Neural cell (in vitro differentiated cells): ENCODE data around the gene SMAD7. TPM values are rescaled to one million over a fixed set of nuclear protein-coding genes. Genes with fewer than 3 reads are reported as not detected.

Source experiments
- H2AFZ ChIP-seq: fragments of 200-600, 300-800 bp; sonication (generic), shearing (Covaris generic); 2 replicates; pipeline ENCODE4 v1.6.0; 2014; ENCODE audit warnings: low read depth, mild to moderate bottlenecking, antibody characterized with exemption, low read length, moderate library complexity
- H3F3A ChIP-seq: fragments of 200-600 bp; shearing (Covaris generic); 2 replicates; pipeline ENCODE4 v1.6.1; 2016; ENCODE audit warnings: mild to moderate bottlenecking, moderate library complexity, mixed read lengths, antibody characterized with exemption, low read length; ENCODE audit not compliant: insufficient read depth, poor library complexity, severe bottlenecking
- H3K27ac ChIP-seq: fragments of 200-600, 300-800 bp; sonication (generic), shearing (Covaris generic); 2 replicates; pipeline ENCODE4 v1.5.1; 2014; ENCODE audit warnings: mild to moderate bottlenecking, low read length, moderate library complexity
- H3K27me3 ChIP-seq: fragments of 300-800, 200-600 bp; sonication (generic), shearing (Covaris generic); 2 replicates; pipeline ENCODE4 v1.6.0; 2014; ENCODE audit warnings: mild to moderate bottlenecking, low read depth, low read length, moderate library complexity; ENCODE audit not compliant: insufficient read depth
- H3K36me3 ChIP-seq: fragments of 300-800, 200-600 bp; sonication (generic), shearing (Covaris generic); 2 replicates; pipeline ENCODE4 v1.5.1; 2014; ENCODE audit warnings: mild to moderate bottlenecking, antibody characterized with exemption, low read length, moderate library complexity; ENCODE audit not compliant: insufficient read depth
- H3K4me2 ChIP-seq: fragments of 300-800, 200-600 bp; sonication (generic), shearing (Covaris generic); 2 replicates; pipeline ENCODE4 v1.6.0; 2014; ENCODE audit warnings: mild to moderate bottlenecking, low read length
- H3K4me3 ChIP-seq: fragments of 300-800, 200-600 bp; sonication (generic), shearing (Covaris generic); 2 replicates; pipeline ENCODE4 v1.5.1; 2014; ENCODE audit warnings: mild to moderate bottlenecking, low read length, moderate library complexity
- H3K79me2 ChIP-seq: fragments of 200-600 bp; shearing (Covaris generic); replicated peaks from 2 replicates; pipeline ENCODE4 v1.6.0; 2014; ENCODE audit warnings: mild to moderate bottlenecking, low read length, moderate library complexity; ENCODE audit not compliant: insufficient read depth
- H3K9ac ChIP-seq: fragments of 300-800, 200-600 bp; sonication (generic), shearing (Covaris generic); 2 replicates; pipeline ENCODE4 v1.6.1; 2016; ENCODE audit warnings: mild to moderate bottlenecking, low read length, mixed read lengths
- H3K9me2 ChIP-seq: fragments of 200-600 bp; shearing (Covaris generic); 2 replicates; pipeline ENCODE4 v1.6.1; 2016; ENCODE audit warnings: mild to moderate bottlenecking, low read length, mixed read lengths; ENCODE audit not compliant: insufficient read depth
- H3K9me3 ChIP-seq: fragments of 200-600, 300-800 bp; sonication (generic), shearing (Covaris generic); 2 replicates; pipeline ENCODE4 v1.6.1; 2016; ENCODE audit warnings: mild to moderate bottlenecking, mixed run types, low read length, moderate library complexity, mixed read lengths
- H4K20me1 ChIP-seq: fragments of 200-600 bp; shearing (Covaris generic); 2 replicates; pipeline ENCODE4 v1.6.1; 2016; ENCODE audit warnings: mild to moderate bottlenecking, mixed run types; ENCODE audit not compliant: insufficient read depth
- EP300 ChIP-seq: fragments of 450-650 bp; conservative IDR thresholded peaks from 2 replicates; pipeline ENCODE4 v1.6.1; 2014; ENCODE audit warnings: antibody characterized with exemption, mild to moderate bottlenecking, moderate library complexity; ENCODE audit not compliant: poor library complexity, severe bottlenecking
- EZH2 ChIP-seq: fragments of 200-600, 300-800 bp; shearing (Covaris generic), sonication (generic); IDR thresholded peaks from 2 replicates; pipeline ENCODE4 v1.6.1; 2014; ENCODE audit warnings: antibody characterized with exemption, low read length, borderline replicate concordance, mild to moderate bottlenecking; ENCODE audit not compliant: insufficient read depth, poor library complexity, severe bottlenecking
- MXI1 ChIP-seq: fragments of 450-650 bp; conservative IDR thresholded peaks from 2 replicates; pipeline ENCODE4 v1.6.1; 2014; ENCODE audit warnings: antibody characterized with exemption, mild to moderate bottlenecking; ENCODE audit not compliant: poor library complexity, severe bottlenecking
- POLR2AphosphoS5 ChIP-seq: IDR thresholded peaks from 2 replicates; pipeline ENCODE4 v1.6.1; 2012
- RAD21 ChIP-seq: fragments of 450-650 bp; conservative IDR thresholded peaks from 2 replicates; pipeline ENCODE4 v1.6.1; 2014; ENCODE audit warnings: antibody characterized with exemption, mild to moderate bottlenecking, moderate library complexity
- REST ChIP-seq: IDR thresholded peaks from 2 replicates; pipeline ENCODE4 v1.6.1; 2012; ENCODE audit warnings: borderline replicate concordance
- SMC3 ChIP-seq: fragments of 450-650 bp; conservative IDR thresholded peaks from 2 replicates; pipeline ENCODE4 v1.6.1; 2014; ENCODE audit warnings: antibody characterized with exemption, mild to moderate bottlenecking, moderate library complexity; ENCODE audit not compliant: poor library complexity
- TAF1 ChIP-seq: IDR thresholded peaks from 2 replicates; pipeline ENCODE4 v1.6.1; 2012; ENCODE audit warnings: low read depth
- polyA plus RNA-seq: library from polyadenylated mRNA; depleted of rRNA; stranded (reverse); fragments of >200 nt; gene quantifications from 2 replicates; pipeline ENCODE4 v1.2.3, GENCODE V29; 2014
- TF ChIP-seq, protein P1 (sequence below): fragments of 450-650 bp; IDR thresholded peaks from 2 replicates; pipeline ENCODE4 v1.5.1; 2014; ENCODE audit warnings: antibody characterized with exemption, mild to moderate bottlenecking, moderate library complexity; ENCODE audit not compliant: poor library complexity, severe bottlenecking

Gene SMAD7
- polyA plus RNA-seq, 1 donor from 2014 or later, result 3.8 TPM

- no peaks in the 10 kb centered on the region for H4K20me1 ChIP-seq
Measured at GRCh38 chr18:48982266-48982665, 31.5 kb upstream of the SMAD7 start.

DNA sequence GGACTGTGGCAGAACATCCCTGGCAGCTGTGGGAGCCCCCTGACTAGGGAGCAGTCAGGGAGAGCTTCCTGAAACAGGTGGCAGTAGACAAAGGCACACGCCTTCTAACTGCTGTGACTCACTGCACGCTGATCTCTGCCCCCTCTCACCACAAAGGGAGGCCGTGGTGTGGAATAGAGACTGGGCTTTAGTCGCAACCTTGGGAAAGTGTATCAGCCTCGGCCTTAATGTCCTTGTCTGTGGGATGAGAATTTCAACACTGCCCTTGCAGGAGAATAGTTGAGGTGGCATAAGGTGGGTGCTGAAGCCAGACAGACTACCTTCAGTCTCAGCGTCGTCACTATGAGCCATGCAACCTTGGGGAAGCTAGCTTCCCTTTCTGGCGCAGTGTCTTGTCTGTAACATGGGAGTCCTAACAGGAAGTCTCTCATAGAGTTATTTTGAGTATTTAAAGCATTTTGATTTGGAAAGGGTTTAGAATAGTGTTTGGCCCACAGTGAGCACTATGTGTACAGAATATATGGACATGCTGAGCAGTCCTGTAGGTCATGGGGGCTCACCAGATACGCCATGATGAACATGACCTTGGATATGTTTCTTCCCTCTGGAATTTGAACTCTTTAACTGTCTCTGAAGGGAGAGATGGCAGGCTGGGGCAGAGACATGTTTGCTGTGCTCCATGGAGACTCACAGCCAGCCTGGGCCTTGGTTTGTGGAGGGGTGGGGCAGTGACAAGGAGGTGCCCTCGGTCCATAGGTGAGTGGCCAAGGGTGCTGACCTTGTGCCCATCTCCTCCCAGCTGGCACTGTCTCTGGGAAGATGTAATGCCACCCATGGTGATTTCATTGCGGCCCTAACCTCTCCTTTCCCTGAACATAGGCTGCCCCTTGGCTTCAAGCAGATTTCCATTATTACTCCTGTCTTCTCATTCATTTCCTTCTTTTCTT is 29.5 kb upstream of the SMAD7 start:
- Histone ChIP-seq H3K79me2 (no peaks in the 10 kb centered on the region), H3K36me3 (no peaks in the 10 kb centered on the region), H3K9me3 (no peaks in the 10 kb centered on the region), H3K27me3 (peaks cover 4% of the 10 kb centered on the region), H3K9me2 (no peaks in the 10 kb centered on the region), H3K4me3 (no peak overlapping the region), H3K9ac (no peak overlapping the region), H2AFZ (no peak overlapping the region), H3K27ac (no peak overlapping the region), H3F3A (no peaks in the 10 kb centered on the region), H4K20me1 (no peaks in the 10 kb centered on the region), H3K4me2 (no peak overlapping the region)
- no peak for TF ChIP-seq EZH2
- TF ChIP-seq REST, result no peak
- TF ChIP-seq RAD21, result no peak
- TF ChIP-seq TAF1, result no peak
- no peak for TF ChIP-seq MXI1
- TF ChIP-seq SMC3, result no peak
- TF ChIP-seq POLR2AphosphoS5, result no peak

More at GRCh38 chr18:48982266-48982665, 31.5 kb upstream of the SMAD7 start:
- Histone ChIP-seq H3K9me3 (no peaks in the 10 kb centered on the region), H3F3A (no peaks in the 10 kb centered on the region), H3K9ac (no peak overlapping the region), H3K79me2 (no peaks in the 10 kb centered on the region), H3K27me3 (no peaks in the 10 kb centered on the region), H2AFZ (no peak overlapping the region), H3K4me2 (no peak overlapping the region), H3K36me3 (no peaks in the 10 kb centered on the region), H3K4me3 (no peak overlapping the region), H3K9me2 (no peaks in the 10 kb centered on the region), H3K27ac (no peak overlapping the region)
- no peak for TF ChIP-seq SMC3
- TF ChIP-seq EZH2, result no peak
- TF ChIP-seq, protein P1, sequence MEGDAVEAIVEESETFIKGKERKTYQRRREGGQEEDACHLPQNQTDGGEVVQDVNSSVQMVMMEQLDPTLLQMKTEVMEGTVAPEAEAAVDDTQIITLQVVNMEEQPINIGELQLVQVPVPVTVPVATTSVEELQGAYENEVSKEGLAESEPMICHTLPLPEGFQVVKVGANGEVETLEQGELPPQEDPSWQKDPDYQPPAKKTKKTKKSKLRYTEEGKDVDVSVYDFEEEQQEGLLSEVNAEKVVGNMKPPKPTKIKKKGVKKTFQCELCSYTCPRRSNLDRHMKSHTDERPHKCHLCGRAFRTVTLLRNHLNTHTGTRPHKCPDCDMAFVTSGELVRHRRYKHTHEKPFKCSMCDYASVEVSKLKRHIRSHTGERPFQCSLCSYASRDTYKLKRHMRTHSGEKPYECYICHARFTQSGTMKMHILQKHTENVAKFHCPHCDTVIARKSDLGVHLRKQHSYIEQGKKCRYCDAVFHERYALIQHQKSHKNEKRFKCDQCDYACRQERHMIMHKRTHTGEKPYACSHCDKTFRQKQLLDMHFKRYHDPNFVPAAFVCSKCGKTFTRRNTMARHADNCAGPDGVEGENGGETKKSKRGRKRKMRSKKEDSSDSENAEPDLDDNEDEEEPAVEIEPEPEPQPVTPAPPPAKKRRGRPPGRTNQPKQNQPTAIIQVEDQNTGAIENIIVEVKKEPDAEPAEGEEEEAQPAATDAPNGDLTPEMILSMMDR, result no peak
- no peak for TF ChIP-seq EP300
- TF ChIP-seq TAF1, result no peak
- TF ChIP-seq MXI1, result no peak
- no peak for TF ChIP-seq RAD21
- TF ChIP-seq POLR2AphosphoS5, result no peak
- no peak for TF ChIP-seq REST
